Measurements from ENCODE around the gene TMSB15B. TPM values are rescaled to one million over a fixed set of nuclear protein-coding genes. Genes with fewer than 3 reads are reported as not detected.
"Not testable (repeated sequence)": the region's sequence is repeated elsewhere in the genome, so short reads cannot be mapped to it uniquely, and the experiment has no call there.

Gene TMSB15B
- total RNA-seq, 1 donor from 2014 or later, result 16.2 TPM

- Histone ChIP-seq H3K27me3 (ENCODE audit: control insufficient read depth, insufficient read depth, low read length) (no peaks in the 10 kb centered on the region), H3K4me3 (ENCODE audit: low read depth, low read length) (no peak overlapping the region), H3K36me3 (ENCODE audit: control insufficient read depth, insufficient read depth, low read length) (no peaks in the 10 kb centered on the region)
- no peak for DNase-seq (ENCODE audit: low read depth)
- no peak for TF ChIP-seq CTCF (IDR thresholded peaks at IDR 0.05; ENCODE audit: insufficient read depth, low read length, poor library complexity, severe bottlenecking)
Measured at GRCh38 chrX:103953353-103953752, 9.1 kb upstream of the TMSB15B start.

- no peak overlapping the region for H3K4me3 ChIP-seq (ENCODE audit: low read depth, low read length)
- H3K27me3 ChIP-seq (ENCODE audit: control insufficient read depth, insufficient read depth, low read length), result no peaks in the 10 kb centered on the region
- H3K36me3 ChIP-seq (ENCODE audit: control insufficient read depth, insufficient read depth, low read length), result no peaks in the 10 kb centered on the region
- TF ChIP-seq CTCF (IDR thresholded peaks at IDR 0.05; ENCODE audit: insufficient read depth, low read length, poor library complexity, severe bottlenecking), result no peak
- DNase-seq (ENCODE audit: low read depth), result no peak
Measured at GRCh38 chrX:103954259-103954658, 8.2 kb upstream of the TMSB15B start.

- not testable (repeated sequence) for H3K4me3 ChIP-seq (ENCODE audit: low read depth, low read length); H3K27me3 ChIP-seq (ENCODE audit: control insufficient read depth, insufficient read depth, low read length); H3K36me3 ChIP-seq (ENCODE audit: control insufficient read depth, insufficient read depth, low read length); DNase-seq (ENCODE audit: low read depth)
Measured at GRCh38 chrX:103960599-103960998, 1.8 kb upstream of the TMSB15B start.

- not testable (repeated sequence) for H3K4me3 ChIP-seq (ENCODE audit: low read depth, low read length); H3K27me3 ChIP-seq (ENCODE audit: control insufficient read depth, insufficient read depth, low read length); DNase-seq (ENCODE audit: low read depth); H3K36me3 ChIP-seq (ENCODE audit: control insufficient read depth, insufficient read depth, low read length)
Measured at GRCh38 chrX:103983508-103983907, 21.1 kb downstream of the TMSB15B start.

- no peaks in the 10 kb centered on the region for H3K27me3 ChIP-seq (ENCODE audit: control insufficient read depth, insufficient read depth, low read length)
- DNase-seq (ENCODE audit: low read depth), result no peak
- no peak for TF ChIP-seq CTCF (IDR thresholded peaks at IDR 0.05; ENCODE audit: insufficient read depth, low read length, poor library complexity, severe bottlenecking)
- no peaks in the 10 kb centered on the region for H3K36me3 ChIP-seq (ENCODE audit: control insufficient read depth, insufficient read depth, low read length)
- H3K4me3 ChIP-seq (ENCODE audit: low read depth, low read length), result no peak overlapping the region
Measured at GRCh38 chrX:103999234-103999633, 36.8 kb downstream of the TMSB15B start.

- Histone ChIP-seq H3K27me3 (ENCODE audit: control insufficient read depth, insufficient read depth, low read length) (no peaks in the 10 kb centered on the region), H3K36me3 (ENCODE audit: control insufficient read depth, insufficient read depth, low read length) (no peaks in the 10 kb centered on the region)
- no peak for TF ChIP-seq CTCF (IDR thresholded peaks at IDR 0.05; ENCODE audit: insufficient read depth, low read length, poor library complexity, severe bottlenecking)
Measured at GRCh38 chrX:104008831-104009230, 46.4 kb downstream of the TMSB15B start.

GRCh38 chrX:104013158-104013557 is 50.7 kb downstream of the TMSB15B start:
- Histone ChIP-seq H3K36me3 (ENCODE audit: control insufficient read depth, insufficient read depth, low read length) (no peaks in the 10 kb centered on the region), H3K27me3 (ENCODE audit: control insufficient read depth, insufficient read depth, low read length) (no peaks in the 10 kb centered on the region), H3K4me3 (ENCODE audit: low read depth, low read length) (no peak overlapping the region)
- no peak for DNase-seq (ENCODE audit: low read depth)
- no peak for TF ChIP-seq CTCF (IDR thresholded peaks at IDR 0.05; ENCODE audit: insufficient read depth, low read length, poor library complexity, severe bottlenecking)

More at GRCh38 chrX:104008831-104009230, 46.4 kb downstream of the TMSB15B start:
- H3K4me3 ChIP-seq (ENCODE audit: low read depth, low read length), result no peak overlapping the region
- DNase-seq (ENCODE audit: low read depth), result no peak
